Small intestine (tissue), 7 donors: ENCODE results near the gene EPHB3. TPM values are rescaled to one million over a fixed set of nuclear protein-coding genes. Genes with fewer than 3 reads are reported as not detected.

ENCODE experiments used
- DNase-seq, 2 donors: peaks; one replicate each; pipeline versions ENCODE4 v3.0.0 to v3.0.0-alpha.2; 2013
- FAIRE-seq: peaks from 2 replicates; lab custom pipeline; 2012; peaks lifted over from hg19 to GRCh38; lab: Jason Lieb, UNC
- H3K27ac ChIP-seq, 3 donors: one replicate each; pipeline ENCODE4 v1.5.1; 2013; ENCODE audit warnings: low read length in 2 of 3, mild to moderate bottlenecking in 2 of 3, control low read depth in 1 of 3, inconsistent platforms in 1 of 3, low read depth in 1 of 3, moderate library complexity in 1 of 3
- H3K27me3 ChIP-seq, 3 donors: one replicate each; pipeline ENCODE4 v1.6.1; 2013; ENCODE audit warnings: low read length in 3 of 3, inconsistent platforms in 1 of 3; ENCODE audit not compliant: control insufficient read depth in 3 of 3, insufficient read depth in 3 of 3
- H3K36me3 ChIP-seq, 3 donors: one replicate each; pipeline ENCODE4 v1.6.1; 2013; ENCODE audit warnings: low read length in 3 of 3, inconsistent platforms in 1 of 3, low read depth in 1 of 3, mild to moderate bottlenecking in 1 of 3, moderate library complexity in 1 of 3; ENCODE audit not compliant: control insufficient read depth in 3 of 3, insufficient read depth in 2 of 3
- H3K4me1 ChIP-seq, 3 donors: one replicate each; pipeline ENCODE4 v1.6.1; 2013; ENCODE audit warnings: low read length in 2 of 3, inconsistent platforms in 1 of 3, low read depth in 1 of 3, mild to moderate bottlenecking in 1 of 3, moderate library complexity in 1 of 3; ENCODE audit not compliant: control insufficient read depth in 3 of 3, insufficient read depth in 2 of 3
- H3K4me3 ChIP-seq, 3 donors: one replicate each; pipeline ENCODE4 v1.5.1; 2013; ENCODE audit warnings: low read length in 3 of 3, control low read depth in 1 of 3, inconsistent platforms in 1 of 3, low read depth in 1 of 3, mild to moderate bottlenecking in 1 of 3, moderate library complexity in 1 of 3
- H3K9me3 ChIP-seq, 2 donors: one replicate each; pipeline ENCODE4 v1.6.1; 2013; ENCODE audit warnings: low read depth in 1 of 2, low read length in 1 of 2; ENCODE audit not compliant: control insufficient read depth in 2 of 2, insufficient read depth in 1 of 2
- WGBS, 3 donors: extraction: QIAGEN DNeasy Blood & Tissue Kit; methylation state at CpG; one replicate each; pipeline ENCODE4 v1.1.7; 2013; 5-methylcytosine and 5-hydroxymethylcytosine counted together
- polyA plus RNA-seq, 4 donors: library from polyadenylated mRNA; stranded (reverse) in 3 of 4; unstranded in 1 of 4; fragments of 200-250 nt in 3 of 4; fragments of 120-200 nt in 1 of 4; gene quantifications; one replicate each; pipeline versions ENCODE4 v1.2.1 to v1.2.3, GENCODE V29; 2013
- donor health status: healthy with polysubstance abuse.
- donor health status: control.
- donor health status: control.
- donor health status: Bipolar disorder and iron deficiency.
- donor health status: healthy.

Gene EPHB3
- polyA plus RNA-seq, 4 donors, result 0.27 to 16.7 (median 8.3) TPM

DNA sequence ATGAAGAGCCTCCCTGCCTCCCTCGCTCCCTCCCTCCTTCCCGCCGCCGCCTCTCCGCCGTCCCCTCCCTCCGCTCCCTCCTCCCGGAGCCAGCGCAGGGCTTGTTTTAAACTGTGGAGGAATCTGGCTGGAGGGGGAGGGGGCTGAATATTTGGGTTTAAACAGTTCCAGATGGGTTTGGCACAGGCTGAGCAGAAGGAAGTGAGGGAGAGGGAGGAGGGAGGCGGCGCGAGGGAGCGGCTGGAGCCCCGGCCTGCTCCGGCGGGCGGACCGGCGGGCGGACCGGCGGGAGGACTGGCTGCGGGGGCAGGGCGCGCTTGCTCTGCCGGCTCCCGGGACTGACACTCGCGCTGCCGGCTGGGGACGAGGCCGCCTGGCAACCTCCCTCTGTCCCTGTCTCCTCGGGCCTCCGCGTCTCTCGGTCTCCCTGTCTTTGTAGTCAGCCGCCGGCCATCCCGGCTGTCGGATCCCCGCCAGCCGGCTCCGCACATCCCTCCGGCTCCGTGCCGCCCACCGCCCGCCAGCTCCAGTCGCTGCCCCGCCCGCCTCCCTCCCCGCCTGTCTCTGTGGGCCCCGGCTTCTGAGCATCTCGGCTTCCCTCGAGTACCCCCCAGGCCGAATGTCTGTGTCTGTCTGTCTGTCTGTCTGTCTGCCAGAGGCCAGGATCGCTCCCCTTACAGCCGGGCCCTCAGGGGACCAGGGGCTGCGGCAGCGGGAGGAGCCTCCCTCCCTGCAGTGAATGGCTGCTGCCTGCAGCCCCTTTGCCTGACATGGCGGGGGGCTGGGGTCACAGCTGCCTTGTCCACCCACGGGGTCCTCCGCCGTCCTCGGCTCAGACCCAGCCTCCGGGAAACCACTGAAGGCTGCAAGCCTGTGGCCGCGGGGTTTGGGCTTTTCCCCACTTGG lies 7.6 kb downstream of the EPHB3 start:
- FAIRE-seq, result no peak
- WGBS, 3 donors, result 7 to 20% (median 16%) methylated on average over 33 to 68 of the region's 68 CpGs

DNA sequence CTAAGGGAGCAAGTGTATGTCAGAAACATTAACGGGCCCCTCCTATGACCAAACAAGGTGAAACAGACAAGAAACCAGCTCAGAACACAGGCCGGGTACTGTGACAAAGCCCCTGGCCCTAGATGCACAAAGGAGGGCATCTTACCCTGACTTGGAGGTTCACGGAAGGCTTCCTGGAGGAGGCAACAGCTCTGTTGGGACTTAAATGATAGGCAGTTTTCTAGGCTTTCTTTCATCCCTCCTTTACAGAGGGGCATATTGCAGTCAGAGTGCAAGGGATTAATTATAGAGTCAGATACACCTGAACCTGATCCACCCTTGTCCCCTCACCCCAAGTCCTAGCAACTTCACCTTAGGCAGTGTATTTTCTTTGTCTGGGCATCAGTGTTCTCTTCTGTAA lies 8.4 kb downstream of the EPHB3 start:
- DNase-seq (no peak), FAIRE-seq (no peak)
- Histone ChIP-seq H3K27me3 (peaks cover 0 to 17% (median 0%) of the 10 kb centered on the region in 3 donors), H3K9me3 (no peaks in the 10 kb centered on the region), H3K27ac (no peak overlapping the region), H3K36me3 (peaks cover 0 to 43% (median 0%) of the 10 kb centered on the region in 3 donors), H3K4me1 (peaks cover 0 to 50% (median 4%) of the 10 kb centered on the region in 3 donors), H3K4me3 (no peak overlapping the region)
- 52 to 71% (median 59%) methylated on average over 3 of the region's 3 CpGs for WGBS, 3 donors

More for the DNA sequence above, 7.6 kb downstream of the EPHB3 start:
- Histone ChIP-seq H3K36me3 (peaks cover 0 to 40% (median 0%) of the 10 kb centered on the region in 3 donors), H3K27me3 (peaks cover 0 to 20% (median 0%) of the 10 kb centered on the region in 3 donors), H3K4me3 (peak overlapping the region in 2 of 3 donors; percentile 30 to 43), H3K4me1 (peaks cover 0 to 45% (median 4%) of the 10 kb centered on the region in 3 donors), H3K9me3 (no peaks in the 10 kb centered on the region), H3K27ac (peak overlapping the region in 2 of 3 donors; percentile 18 to 58)
- DNase-seq, result peak in 1 of 2 donors; percentile 83

DNA sequence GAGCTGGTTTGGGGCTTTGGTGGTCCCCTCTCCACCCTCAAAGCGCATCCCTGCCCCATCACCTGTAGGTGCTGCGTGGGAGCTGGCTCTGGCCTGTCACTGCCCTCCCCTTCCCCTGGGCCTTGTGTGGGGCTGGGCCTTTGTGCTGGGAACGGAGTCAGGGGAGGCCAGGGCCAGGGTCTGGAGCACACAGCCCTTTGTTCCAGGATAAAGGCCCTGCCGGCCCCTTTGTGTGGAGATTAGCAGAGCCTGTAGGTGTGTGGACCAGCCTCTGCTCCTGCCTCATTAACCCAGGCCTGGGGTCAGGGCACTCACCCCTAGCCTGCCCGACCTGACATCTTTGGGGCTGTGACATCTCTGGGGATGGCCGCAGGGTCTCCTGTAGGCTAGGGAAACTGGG lies 8.9 kb downstream of the EPHB3 start:
- DNase-seq, result no peak

DNA sequence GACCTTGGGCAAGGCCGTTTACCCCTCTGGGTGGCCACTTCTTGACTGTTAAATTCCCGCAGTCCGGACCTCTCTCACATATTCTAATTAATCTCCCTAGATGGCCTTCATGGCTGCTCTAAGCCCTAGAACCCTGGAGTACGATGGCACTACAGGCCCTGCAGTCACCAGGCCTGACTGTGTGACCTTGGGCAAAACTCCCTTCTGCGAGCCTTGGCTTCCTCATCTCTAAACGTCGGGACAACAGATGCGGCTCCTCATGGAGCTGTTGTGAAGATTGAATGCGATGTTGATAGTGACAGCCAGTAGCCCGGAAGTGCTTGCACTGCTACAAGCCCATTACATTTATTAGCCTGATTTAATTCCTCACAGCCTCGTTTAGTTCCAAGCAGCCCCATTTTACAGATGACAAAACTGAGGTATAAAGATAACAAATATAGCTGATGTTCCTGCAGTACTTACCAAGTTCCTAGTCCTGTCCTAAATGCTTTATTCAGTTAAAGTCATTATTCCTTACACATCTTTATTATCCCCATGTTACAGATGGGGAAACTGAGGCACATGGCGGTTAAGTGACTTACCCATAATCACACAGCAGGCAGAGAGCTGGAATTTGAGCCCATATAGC lies 10.3 kb downstream of the EPHB3 start:
- no peak for FAIRE-seq
- peaks cover 0 to 40% (median 0%) of the 10 kb centered on the region in 3 donors for H3K4me1 ChIP-seq
- H3K9me3 ChIP-seq, result no peaks in the 10 kb centered on the region
- H3K4me3 ChIP-seq, result no peak overlapping the region
- H3K27ac ChIP-seq, result no peak overlapping the region
- H3K36me3 ChIP-seq, result peaks cover 0 to 51% (median 0%) of the 10 kb centered on the region in 3 donors
- no peak for DNase-seq
- H3K27me3 ChIP-seq, result peaks cover 0 to 17% (median 0%) of the 10 kb centered on the region in 3 donors
- 66 to 69% (median 68%) methylated on average over 12 of the region's 12 CpGs for WGBS, 3 donors

More for the DNA sequence above, 8.9 kb downstream of the EPHB3 start:
- Histone ChIP-seq H3K27me3 (peaks cover 0 to 17% (median 0%) of the 10 kb centered on the region in 3 donors), H3K36me3 (peaks cover 0 to 47% (median 0%) of the 10 kb centered on the region in 3 donors), H3K4me1 (peaks cover 0 to 48% (median 4%) of the 10 kb centered on the region in 3 donors), H3K27ac (no peak overlapping the region), H3K4me3 (no peak overlapping the region), H3K9me3 (no peaks in the 10 kb centered on the region)
- 79 to 81% (median 80%) methylated on average over 6 of the region's 6 CpGs for WGBS, 3 donors
- no peak for FAIRE-seq

DNA sequence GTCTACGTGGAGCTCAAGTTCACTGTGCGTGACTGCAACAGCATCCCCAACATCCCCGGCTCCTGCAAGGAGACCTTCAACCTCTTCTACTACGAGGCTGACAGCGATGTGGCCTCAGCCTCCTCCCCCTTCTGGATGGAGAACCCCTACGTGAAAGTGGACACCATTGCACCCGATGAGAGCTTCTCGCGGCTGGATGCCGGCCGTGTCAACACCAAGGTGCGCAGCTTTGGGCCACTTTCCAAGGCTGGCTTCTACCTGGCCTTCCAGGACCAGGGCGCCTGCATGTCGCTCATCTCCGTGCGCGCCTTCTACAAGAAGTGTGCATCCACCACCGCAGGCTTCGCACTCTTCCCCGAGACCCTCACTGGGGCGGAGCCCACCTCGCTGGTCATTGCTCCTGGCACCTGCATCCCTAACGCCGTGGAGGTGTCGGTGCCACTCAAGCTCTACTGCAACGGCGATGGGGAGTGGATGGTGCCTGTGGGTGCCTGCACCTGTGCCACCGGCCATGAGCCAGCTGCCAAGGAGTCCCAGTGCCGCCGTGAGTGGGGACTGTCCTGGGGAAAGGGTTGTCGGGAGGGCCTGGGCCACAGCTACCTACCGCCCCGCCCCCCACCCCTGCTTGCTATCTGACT lies 11.2 kb downstream of the EPHB3 start:
- peaks cover 0 to 34% (median 0%) of the 10 kb centered on the region in 3 donors for H3K4me1 ChIP-seq
- H3K9me3 ChIP-seq, result no peaks in the 10 kb centered on the region
- FAIRE-seq, result no peak
- H3K36me3 ChIP-seq, result peaks cover 0 to 58% (median 0%) of the 10 kb centered on the region in 3 donors
- 81 to 86% (median 82%) methylated on average over 33 of the region's 33 CpGs for WGBS, 3 donors
- no peak overlapping the region for H3K27ac ChIP-seq
- DNase-seq, result no peak
- H3K27me3 ChIP-seq, result peaks cover 0 to 17% (median 0%) of the 10 kb centered on the region in 3 donors
- H3K4me3 ChIP-seq, result no peak overlapping the region

DNA sequence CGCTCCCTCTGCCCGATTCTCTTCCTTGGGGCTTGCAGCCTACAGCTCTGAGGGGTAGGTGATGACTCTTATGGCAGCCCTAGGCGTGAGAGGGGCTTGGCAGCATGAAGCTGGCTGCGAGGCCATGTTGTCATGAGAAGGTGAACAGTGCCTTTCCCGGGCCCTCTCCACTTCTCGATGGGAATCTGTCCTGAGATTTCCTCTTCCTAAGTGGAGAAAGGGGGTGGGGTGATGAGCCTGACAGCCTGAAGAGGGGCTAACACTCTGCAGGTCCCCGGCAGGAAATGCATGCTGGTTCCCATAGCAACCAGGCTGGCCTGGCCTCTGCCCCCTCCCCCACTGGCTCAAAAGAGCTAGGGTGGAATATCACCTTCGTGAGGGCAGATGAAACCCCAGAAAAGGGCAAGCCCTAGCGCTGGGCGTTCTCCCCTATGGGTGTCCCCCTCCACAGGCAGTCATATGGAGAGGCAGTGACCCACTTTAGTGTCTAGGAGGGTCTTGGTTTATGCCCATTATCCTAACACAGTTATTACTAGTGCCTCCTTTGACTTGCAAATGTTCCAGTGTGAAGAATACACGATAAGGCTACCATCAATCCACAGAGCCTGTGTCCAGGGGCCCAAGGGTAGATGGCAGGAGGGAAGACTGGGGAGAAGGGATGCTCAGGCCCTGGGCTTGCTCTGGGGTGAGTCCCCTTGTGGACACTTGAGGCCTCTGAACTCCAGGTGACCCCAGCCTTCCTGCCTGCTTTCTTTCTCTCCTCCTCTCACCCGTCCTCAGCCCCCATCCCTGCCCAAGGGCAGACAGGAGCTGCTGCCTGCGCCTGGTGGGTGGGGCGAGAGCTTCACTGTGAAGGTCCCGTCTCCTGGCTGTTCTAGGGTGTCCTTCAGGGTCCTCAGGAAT lies 13.2 kb downstream of the EPHB3 start:
- no peak overlapping the region for H3K4me3 ChIP-seq
- H3K36me3 ChIP-seq, result peaks cover 0 to 76% (median 0%) of the 10 kb centered on the region in 3 donors
- peaks cover 0 to 10% (median 0%) of the 10 kb centered on the region in 3 donors for H3K27me3 ChIP-seq
- 70 to 78% (median 72%) methylated on average over 15 of the region's 15 CpGs for WGBS, 3 donors
- FAIRE-seq, result no peak
- H3K4me1 ChIP-seq, result peaks cover 0 to 17% (median 0%) of the 10 kb centered on the region in 3 donors
- H3K27ac ChIP-seq, result peak overlapping the region in 1 of 3 donors; percentile 7
- H3K9me3 ChIP-seq, result no peaks in the 10 kb centered on the region
- DNase-seq, result no peak

DNA sequence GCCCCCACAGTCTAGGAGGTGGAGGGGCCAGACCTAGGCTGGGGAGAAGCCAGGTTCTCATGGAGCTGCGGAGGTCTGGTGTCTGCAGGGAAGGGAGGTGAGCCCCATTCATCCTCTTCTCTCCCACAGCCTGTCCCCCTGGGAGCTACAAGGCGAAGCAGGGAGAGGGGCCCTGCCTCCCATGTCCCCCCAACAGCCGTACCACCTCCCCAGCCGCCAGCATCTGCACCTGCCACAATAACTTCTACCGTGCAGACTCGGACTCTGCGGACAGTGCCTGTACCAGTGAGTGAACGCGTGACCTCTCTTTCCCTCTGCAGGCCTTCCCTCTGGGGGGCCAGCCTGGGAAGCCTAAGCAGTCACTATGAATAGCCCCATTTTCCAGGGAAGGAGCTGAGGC lies 14.1 kb downstream of the EPHB3 start:
- H3K4me1 ChIP-seq, result peaks cover 0 to 15% (median 0%) of the 10 kb centered on the region in 3 donors
- H3K36me3 ChIP-seq, result peaks cover 0 to 86% (median 0%) of the 10 kb centered on the region in 3 donors
- H3K4me3 ChIP-seq, result no peak overlapping the region
- DNase-seq (no peak), FAIRE-seq (no peak)
- no peaks in the 10 kb centered on the region for H3K9me3 ChIP-seq
- peaks cover 0 to 3% (median 0%) of the 10 kb centered on the region in 3 donors for H3K27me3 ChIP-seq
- WGBS, 3 donors, result 86 to 93% (median 92%) methylated on average over 9 of the region's 9 CpGs
- H3K27ac ChIP-seq, result no peak overlapping the region
